Hepatocyte (in vitro differentiated cells): ENCODE data around the gene SFXN1. TPM values are rescaled to one million over a fixed set of nuclear protein-coding genes. Genes with fewer than 3 reads are reported as not detected.

Source experiments
- DNase-seq: peaks from one replicate; pipeline ENCODE4 v3.0.0-alpha.2; 2016; ENCODE audit warnings: low spot score
- H2AFZ ChIP-seq: fragments of 200-600 bp; sonication (generic); 2 replicates; pipeline ENCODE4 v1.6.0; 2016; ENCODE audit warnings: antibody characterized with exemption, mild to moderate bottlenecking
- H3K27ac ChIP-seq: fragments of 200-600 bp; sonication (generic); 2 replicates; pipeline ENCODE4 v1.5.1; 2016; ENCODE audit warnings: mild to moderate bottlenecking
- H3K27me3 ChIP-seq: fragments of 200-600 bp; sonication (generic); 2 replicates; pipeline ENCODE4 v1.6.1; 2016
- H3K36me3 ChIP-seq: fragments of 200-600 bp; sonication (generic); replicated peaks from 2 replicates; pipeline ENCODE4 v1.5.1; 2016; ENCODE audit warnings: low read depth; ENCODE audit not compliant: insufficient read depth
- H3K4me1 ChIP-seq: fragments of 200-600 bp; sonication (generic); 2 replicates; pipeline ENCODE4 v1.5.1; 2016; ENCODE audit warnings: mild to moderate bottlenecking, moderate library complexity; ENCODE audit not compliant: insufficient read depth
- H3K4me2 ChIP-seq: fragments of 200-600 bp; sonication (generic); 2 replicates; pipeline ENCODE4 v1.6.0; 2016
- H3K4me3 ChIP-seq: fragments of 200-600 bp; sonication (generic); 2 replicates; pipeline ENCODE4 v1.5.1; 2016; ENCODE audit warnings: mild to moderate bottlenecking
- H3K79me2 ChIP-seq: fragments of 200-600 bp; sonication (generic); 2 replicates; pipeline ENCODE4 v1.6.0; 2017; ENCODE audit warnings: mild to moderate bottlenecking
- H3K9me2 ChIP-seq: fragments of 200-600 bp; sonication (generic); replicated peaks from 2 replicates; pipeline ENCODE4 v1.6.0; 2017; ENCODE audit warnings: mild to moderate bottlenecking; ENCODE audit not compliant: insufficient read depth
- H3K9me3 ChIP-seq: fragments of 200-600 bp; sonication (generic); 2 replicates; pipeline ENCODE4 v1.5.1; 2016; ENCODE audit warnings: low read depth, mild to moderate bottlenecking
- H4K20me1 ChIP-seq: fragments of 200-600 bp; sonication (generic); 2 replicates; pipeline ENCODE4 v1.6.0; 2016; ENCODE audit warnings: mild to moderate bottlenecking; ENCODE audit not compliant: insufficient read depth, poor library complexity, severe bottlenecking
- CTCF ChIP-seq: fragments of 200-600 bp; sonication (generic); IDR thresholded peaks from 2 replicates; pipeline ENCODE4 v1.5.1; 2016; ENCODE audit warnings: antibody characterized with exemption, mild to moderate bottlenecking; ENCODE audit not compliant: poor library complexity
- EZH2 ChIP-seq: fragments of 200-600 bp; sonication (generic); IDR thresholded peaks from 2 replicates; pipeline ENCODE4 v1.6.1; 2016; ENCODE audit warnings: antibody characterized with exemption, mild to moderate bottlenecking, borderline replicate concordance
- EZH2phosphoT487 ChIP-seq: fragments of 200-600 bp; sonication (generic); IDR thresholded peaks from one replicate; pipeline ENCODE4 v1.6.1; 2018; ENCODE audit warnings: antibody characterized with exemption, mild to moderate bottlenecking, low read depth, moderate library complexity; ENCODE audit not compliant: unreplicated experiment, severe bottlenecking
- WGBS: methylation state at CpG from one replicate; pipeline ENCODE4 v1.1.6; 2016; ENCODE audit warnings: low lambda C conversion rate; ENCODE audit errors: missing lambda C conversion rate; 5-methylcytosine and 5-hydroxymethylcytosine counted together
- polyA plus RNA-seq: library from polyadenylated mRNA; unstranded; fragments of >200 nt; fragmentation: Nextera tagmentation; extraction: Ambion mirVana; gene quantifications from 2 replicates; pipeline ENCODE4 v1.2.1, GENCODE V29; 2016
- total RNA-seq: library from RNA; depleted of rRNA; stranded (reverse); fragments of >200 nt; gene quantifications from 2 replicates; pipeline ENCODE4 v1.2.3, GENCODE V29; 2014

The SFXN1 gene
- total and polyA plus RNA-seq, 2 experiments from 2014 or later = 57.0 to 110 TPM

DNA sequence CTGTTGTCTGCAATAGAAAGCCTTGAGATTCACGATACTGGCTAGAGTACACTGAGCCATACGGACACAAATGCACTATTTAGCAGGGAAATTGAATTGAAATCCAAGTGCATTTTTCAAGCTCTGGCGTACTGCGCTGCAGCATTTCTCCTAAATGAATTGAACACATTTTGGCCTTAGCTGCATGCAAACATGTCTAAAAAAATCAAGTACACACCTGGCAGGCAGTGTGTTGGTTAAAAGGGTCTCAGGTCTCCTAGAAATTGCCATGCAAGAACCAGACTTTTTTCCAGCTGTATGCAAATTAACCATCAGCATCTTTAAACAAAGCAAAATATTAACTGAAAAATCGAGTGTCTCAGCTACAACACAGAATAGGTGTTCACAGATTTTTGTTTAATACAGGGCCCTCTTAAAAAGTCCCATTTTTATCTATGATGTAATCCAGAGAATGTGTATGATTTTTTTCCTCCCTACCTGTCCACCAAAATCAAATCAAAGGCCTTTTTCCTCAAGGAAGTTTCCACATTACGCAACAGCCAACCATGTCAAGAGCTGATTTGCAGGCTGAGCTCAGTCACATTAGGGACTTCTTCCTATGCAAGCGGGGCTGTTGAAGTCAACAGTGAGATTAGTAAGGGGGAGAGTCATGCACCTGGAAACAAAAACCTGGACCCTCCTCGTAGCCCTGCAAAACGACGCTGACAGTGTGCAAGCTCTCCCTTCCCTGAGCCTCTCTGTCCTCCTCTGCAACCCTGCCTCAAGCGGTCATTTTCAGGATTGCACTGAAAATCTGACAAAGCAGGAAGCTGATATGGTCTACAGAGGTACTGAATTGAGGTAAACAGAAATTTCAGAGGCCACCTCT lies 14.1 kb upstream of the SFXN1 start:
- no peak for TF ChIP-seq EZH2phosphoT487
- peak; percentile 59 for TF ChIP-seq CTCF
- H3K4me1 ChIP-seq = no peaks in the 10 kb centered on the region
- no peaks in the 10 kb centered on the region for H4K20me1 ChIP-seq
- H3K36me3 ChIP-seq = no peaks in the 10 kb centered on the region
- H3K4me3 ChIP-seq = no peak overlapping the region
- H3K9me3 ChIP-seq = no peaks in the 10 kb centered on the region
- no peak overlapping the region for H3K27ac ChIP-seq
- no peaks in the 10 kb centered on the region for H3K79me2 ChIP-seq
- H3K9me2 ChIP-seq = no peaks in the 10 kb centered on the region
- no peaks in the 10 kb centered on the region for H3K27me3 ChIP-seq
- peak overlapping the region; percentile 25 for H3K4me2 ChIP-seq
- WGBS = 43% methylated on average over 11 of the region's 11 CpGs
- peak; percentile 73 for DNase-seq
- no peak overlapping the region for H2AFZ ChIP-seq

DNA sequence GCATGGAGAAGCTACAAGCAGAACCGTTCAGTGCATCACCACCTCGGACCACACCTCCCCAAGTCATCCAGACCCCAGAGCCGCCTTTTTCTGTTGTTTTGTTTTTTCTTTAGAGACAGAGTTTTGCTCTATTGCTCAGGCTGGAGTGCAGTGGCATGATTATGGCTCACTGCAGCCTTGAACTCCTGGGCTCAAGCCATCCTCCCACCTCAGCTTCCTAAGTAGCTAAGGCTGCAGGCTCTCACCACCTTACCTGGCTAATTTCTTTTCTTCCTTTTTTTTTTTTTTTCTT lies 13.5 kb upstream of the SFXN1 start:
- WGBS = 10% methylated on average over 3 of the region's 3 CpGs
- H4K20me1 ChIP-seq = no peaks in the 10 kb centered on the region
- H3K79me2 ChIP-seq = no peaks in the 10 kb centered on the region
- no peak overlapping the region for H3K27ac ChIP-seq
- H3K9me3 ChIP-seq = no peaks in the 10 kb centered on the region
- H2AFZ ChIP-seq = no peak overlapping the region
- no peaks in the 10 kb centered on the region for H3K36me3 ChIP-seq
- no peaks in the 10 kb centered on the region for H3K9me2 ChIP-seq
- H3K27me3 ChIP-seq = no peaks in the 10 kb centered on the region
- no peaks in the 10 kb centered on the region for H3K4me1 ChIP-seq
- TF ChIP-seq CTCF (no peak), EZH2phosphoT487 (no peak), EZH2 (no peak)
- DNase-seq = no peak
- H3K4me3 ChIP-seq = no peak overlapping the region
- no peak overlapping the region for H3K4me2 ChIP-seq

- Histone ChIP-seq H3K4me1 (no peaks in the 10 kb centered on the region), H3K9me3 (no peaks in the 10 kb centered on the region), H3K9me2 (no peaks in the 10 kb centered on the region), H3K4me3 (no peak overlapping the region), H3K36me3 (no peaks in the 10 kb centered on the region), H3K27ac (no peak overlapping the region), H3K27me3 (no peaks in the 10 kb centered on the region), H3K4me2 (no peak overlapping the region), H2AFZ (no peak overlapping the region), H4K20me1 (no peaks in the 10 kb centered on the region), H3K79me2 (no peaks in the 10 kb centered on the region)
- DNase-seq = no peak
- 48% methylated on average over 3 of the region's 3 CpGs for WGBS
- no peak for TF ChIP-seq EZH2phosphoT487
- TF ChIP-seq EZH2 = no peak
- no peak for TF ChIP-seq CTCF
Observed at GRCh38 chr5:175465282-175465681, 13.1 kb upstream of the SFXN1 start.
